ENCODE measurements around the gene ATAD3B.
"Not testable (repeated sequence)": the region's sequence is repeated elsewhere in the genome, so short reads cannot be mapped to it uniquely, and the experiment has no call there.

The ATAD3B gene

GRCh38 chr1:1528301-1529267 lies 57.0 kb downstream of the ATAD3B start:
- H3K4me3 ChIP-seq (ENCODE audit: low read depth, low read length): no peak overlapping the region
- DNase-seq (ENCODE audit: low read depth): no peak
- no peak for TF ChIP-seq CTCF (IDR thresholded peaks at IDR 0.05; ENCODE audit: low read depth, low read length, missing control alignments)

GRCh38 chr1:1529321-1529720 lies 57.8 kb downstream of the ATAD3B start:
- no peak for TF ChIP-seq CTCF (IDR thresholded peaks at IDR 0.05; ENCODE audit: low read depth, low read length, missing control alignments)
- no peak overlapping the region for H3K4me3 ChIP-seq (ENCODE audit: low read depth, low read length)
- no peak for DNase-seq (ENCODE audit: low read depth)

- no peak for TF ChIP-seq CTCF (IDR thresholded peaks at IDR 0.05; ENCODE audit: low read depth, low read length, missing control alignments)
- no peak overlapping the region for H3K4me3 ChIP-seq (ENCODE audit: low read depth, low read length)
- no peak for DNase-seq (ENCODE audit: low read depth)
These were observed 58.4 kb downstream of the ATAD3B start for GRCh38 chr1:1529936-1530335.

- DNase-seq (ENCODE audit: low read depth): no peak
These were observed 60.4 kb downstream of the ATAD3B start for GRCh38 chr1:1531947-1532346.

GRCh38 chr1:1533176-1533893 lies 61.8 kb downstream of the ATAD3B start:
- DNase-seq (ENCODE audit: low read depth); H3K4me3 ChIP-seq (ENCODE audit: low read depth, low read length): not testable (repeated sequence)

More at GRCh38 chr1:1531947-1532346, 60.4 kb downstream of the ATAD3B start:
- TF ChIP-seq CTCF (IDR thresholded peaks at IDR 0.05; ENCODE audit: low read depth, low read length, missing control alignments): no peak
- H3K4me3 ChIP-seq (ENCODE audit: low read depth, low read length): no peak overlapping the region

GRCh38 chr1:1533894-1534291 lies 62.3 kb downstream of the ATAD3B start:
- not testable (repeated sequence) for DNase-seq (ENCODE audit: low read depth); H3K4me3 ChIP-seq (ENCODE audit: low read depth, low read length)

- no peak for TF ChIP-seq CTCF (IDR thresholded peaks at IDR 0.05; ENCODE audit: low read depth, low read length, missing control alignments)
- no peak for DNase-seq (ENCODE audit: low read depth)
- no peak overlapping the region for H3K4me3 ChIP-seq (ENCODE audit: low read depth, low read length)
These were observed 63.0 kb downstream of the ATAD3B start for GRCh38 chr1:1534401-1535154.
